CD14-positive monocyte (primary cell): ENCODE results near the gene ABAT. TPM values are rescaled to one million over a fixed set of nuclear protein-coding genes. Genes with fewer than 3 reads are reported as not detected.

Experiments used
- DNase-seq, 3 donors: peaks; one replicate each; pipeline ENCODE4 v3.0.0-alpha.2; 2011 to 2022
- H2AFZ ChIP-seq: 2 replicates; pipeline ENCODE4 v1.6.0; 2012; ENCODE audit warnings: mild to moderate bottlenecking, low read depth, low read length, inconsistent platforms; ENCODE audit not compliant: insufficient read depth, poor library complexity, severe bottlenecking
- H3K27ac ChIP-seq, 2 donors: 1 replicate in 1 of 2; 2 replicates in 1 of 2; pipeline ENCODE4 v1.5.1; 2012 to 2013; ENCODE audit warnings: low read length in 2 of 2, control low read depth in 1 of 2, inconsistent platforms in 1 of 2, low read depth in 1 of 2, mild to moderate bottlenecking in 1 of 2
- H3K27me3 ChIP-seq, 2 donors: one replicate each; pipeline versions ENCODE4 v1.6.0 to v1.6.1; 2011 to 2013; ENCODE audit warnings: low read length in 2 of 2; ENCODE audit not compliant: control insufficient read depth in 2 of 2, insufficient read depth in 2 of 2
- H3K36me3 ChIP-seq, 2 donors: replicated peaks in 1 of 2; 1 replicate in 1 of 2; 2 replicates in 1 of 2; pipeline versions ENCODE4 v1.5.1 to v1.6.1; 2012 to 2013; ENCODE audit warnings: low read length in 2 of 2, control low read depth in 1 of 2, inconsistent platforms in 1 of 2, mild to moderate bottlenecking in 1 of 2; ENCODE audit not compliant: insufficient read depth in 2 of 2, control insufficient read depth in 1 of 2
- H3K4me1 ChIP-seq, 2 donors: 1 replicate in 1 of 2; 2 replicates in 1 of 2; pipeline versions ENCODE4 v1.5.1 to v1.6.1; 2012 to 2013; ENCODE audit warnings: low read length in 2 of 2, control low read depth in 1 of 2, inconsistent platforms in 1 of 2, mild to moderate bottlenecking in 1 of 2, moderate library complexity in 1 of 2; ENCODE audit not compliant: insufficient read depth in 2 of 2, control insufficient read depth in 1 of 2
- H3K4me2 ChIP-seq: replicated peaks from 2 replicates; pipeline ENCODE3; 2012; ENCODE audit warnings: low read length, moderate library complexity, mild to moderate bottlenecking; ENCODE audit not compliant: poor library complexity, severe bottlenecking; ENCODE audit errors: extremely low read depth
- H3K4me3 ChIP-seq, 3 experiments: fragments of 200-600 bp in 1 of 3; sonication (generic) in 1 of 3; replicated peaks in 1 of 3; 1 replicate in 2 of 3; 2 replicates in 1 of 3; pipeline ENCODE4 v1.5.1; 2011 to 2013; ENCODE audit warnings: low read length in 3 of 3, mild to moderate bottlenecking in 3 of 3, control low read depth in 2 of 3, low read depth in 2 of 3, inconsistent platforms in 1 of 3, moderate library complexity in 1 of 3
- H3K79me2 ChIP-seq: 2 replicates; pipeline ENCODE4 v1.6.0; 2012; ENCODE audit warnings: mild to moderate bottlenecking, control low read depth, inconsistent platforms, low read length, moderate library complexity; ENCODE audit not compliant: insufficient read depth
- H3K9ac ChIP-seq: 2 replicates; pipeline ENCODE4 v1.6.0; 2017; ENCODE audit warnings: low read length, mild to moderate bottlenecking; ENCODE audit not compliant: insufficient read depth, poor library complexity, severe bottlenecking
- H3K9me3 ChIP-seq, 2 donors: replicated peaks in 1 of 2; 1 replicate in 1 of 2; 2 replicates in 1 of 2; pipeline versions ENCODE4 v1.5.1 to v1.6.1; 2012 to 2013; ENCODE audit warnings: low read length in 2 of 2, control low read depth in 1 of 2; ENCODE audit not compliant: control insufficient read depth in 1 of 2, insufficient read depth in 1 of 2
- H4K20me1 ChIP-seq: 2 replicates; pipeline ENCODE4 v1.6.0; 2012; ENCODE audit warnings: mild to moderate bottlenecking, low read length, control low read depth, moderate library complexity; ENCODE audit not compliant: insufficient read depth
- H3K27ac Mint-ChIP-seq, 7 donors: one replicate each; pipeline ENCODE4 v1.8.0; 2020; ENCODE audit warnings: mild to moderate bottlenecking in 7 of 7, mixed read lengths in 7 of 7, moderate library complexity in 6 of 7, inconsistent platforms in 2 of 7
- H3K27me3 Mint-ChIP-seq, 3 donors: one replicate each; pipeline ENCODE4 v1.8.0; 2021 to 2022; ENCODE audit warnings: low read depth in 3 of 3, mild to moderate bottlenecking in 3 of 3, mixed read lengths in 3 of 3, moderate library complexity in 3 of 3, inconsistent platforms in 1 of 3
- H3K36me3 Mint-ChIP-seq, 2 donors: one replicate each; pipeline ENCODE4 v1.8.0; 2020; ENCODE audit warnings: mixed read lengths in 2 of 2, inconsistent platforms in 1 of 2, mild to moderate bottlenecking in 1 of 2
- H3K4me1 Mint-ChIP-seq: one replicate; pipeline ENCODE4 v1.8.0; 2020; ENCODE audit warnings: mild to moderate bottlenecking, mixed read lengths
- H3K4me3 Mint-ChIP-seq, 2 donors: one replicate each; pipeline ENCODE4 v1.8.0; 2020; ENCODE audit warnings: mild to moderate bottlenecking in 2 of 2, mixed read lengths in 2 of 2, moderate library complexity in 1 of 2
- H3K9me3 Mint-ChIP-seq, 7 donors: one replicate each; pipeline ENCODE4 v1.8.0; 2020 to 2022; ENCODE audit warnings: mixed read lengths in 7 of 7, mild to moderate bottlenecking in 6 of 7, moderate library complexity in 6 of 7, inconsistent platforms in 2 of 7
- WGBS: methylation state at CpG from one replicate; pipeline ENCODE4 v1.1.5; 2013; ENCODE audit warnings: missing lambda C conversion rate; ENCODE audit not compliant: insufficient coverage; 5-methylcytosine and 5-hydroxymethylcytosine counted together
- intact Hi-C, 2 donors: fragments of 100-400 bp; cut with micrococcal nuclease; formaldehyde crosslinking; loops; one replicate each; pipeline versions ENCODE4 v1.15.0 to v1.15.1; 2023
- polyA plus RNA-seq, 3 donors: library from polyadenylated mRNA; depleted of rRNA in 1 of 3; unstranded in 2 of 3; stranded (reverse) in 1 of 3; fragments of 300-500 nt in 2 of 3; fragments of >200 nt in 1 of 3; fragmentation: Illumina TruSeq in 2 of 3; gene quantifications; 1 replicate in 2 of 3; 2 replicates in 1 of 3; pipeline ENCODE4 v1.2.3, GENCODE V29; 2012 to 2021
- TF ChIP-seq, protein P1 (sequence below): fragments of 200-600 bp; IDR thresholded peaks from one replicate; pipeline ENCODE4 v1.8.0; 2022; ENCODE audit warnings: antibody characterized with exemption, mild to moderate bottlenecking

ABAT gene
- polyA plus RNA-seq, 3 donors = 4.9 to 11.8 (median 8.7) TPM

DNA sequence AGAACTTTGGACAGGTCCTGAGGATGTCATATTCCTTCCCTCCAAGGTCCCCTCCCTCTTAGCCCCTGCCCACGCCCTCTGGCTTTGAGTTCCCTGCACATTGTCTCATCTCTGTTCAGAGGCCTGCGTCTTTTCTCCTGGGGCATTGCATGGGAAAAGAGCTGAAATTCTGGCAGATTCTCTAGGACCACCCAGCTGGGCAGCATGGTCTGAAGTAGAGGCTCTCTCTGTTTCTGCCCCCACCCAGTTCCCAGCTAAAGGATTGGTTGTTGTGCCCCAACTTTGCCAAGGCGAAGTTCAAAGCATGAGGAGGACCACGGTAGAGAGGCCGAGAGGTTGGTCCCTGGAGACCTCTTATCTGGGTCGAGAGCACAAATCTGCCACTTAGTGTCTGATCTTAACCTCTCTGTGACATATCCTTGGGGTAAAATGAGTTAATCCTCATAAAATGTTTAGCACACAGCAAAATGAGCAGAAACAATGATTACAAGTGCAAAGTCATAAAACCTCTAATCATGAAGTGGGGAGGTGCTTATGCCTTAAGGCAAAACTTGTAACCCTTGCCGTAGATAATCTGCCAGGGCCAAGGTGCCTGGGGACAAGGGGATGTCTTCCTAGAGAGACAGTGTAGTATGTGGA is 2.4 kb downstream of the ABAT start:
- H3K36me3 Mint-ChIP-seq = peaks cover 19 to 36% of the 10 kb centered on the region in 2 donors
- H3K9me3 ChIP-seq = peaks cover 0 to 6% of the 10 kb centered on the region in 2 donors
- H3K4me3 Mint-ChIP-seq = no peak overlapping the region
- H3K4me3 ChIP-seq = no peak overlapping the region
- H3K27ac ChIP-seq = no peak overlapping the region
- H3K27me3 Mint-ChIP-seq = peaks cover 4 to 10% (median 5%) of the 10 kb centered on the region in 3 donors
- no peak overlapping the region for H2AFZ ChIP-seq
- no peak for DNase-seq
- H3K9ac ChIP-seq = no peak overlapping the region
- peaks cover 10 to 14% of the 10 kb centered on the region in 2 donors for H3K4me1 ChIP-seq
- WGBS = 94% methylated on average over 5 of the region's 7 CpGs
- H3K4me2 ChIP-seq = no peak overlapping the region
- TF ChIP-seq, protein P1, sequence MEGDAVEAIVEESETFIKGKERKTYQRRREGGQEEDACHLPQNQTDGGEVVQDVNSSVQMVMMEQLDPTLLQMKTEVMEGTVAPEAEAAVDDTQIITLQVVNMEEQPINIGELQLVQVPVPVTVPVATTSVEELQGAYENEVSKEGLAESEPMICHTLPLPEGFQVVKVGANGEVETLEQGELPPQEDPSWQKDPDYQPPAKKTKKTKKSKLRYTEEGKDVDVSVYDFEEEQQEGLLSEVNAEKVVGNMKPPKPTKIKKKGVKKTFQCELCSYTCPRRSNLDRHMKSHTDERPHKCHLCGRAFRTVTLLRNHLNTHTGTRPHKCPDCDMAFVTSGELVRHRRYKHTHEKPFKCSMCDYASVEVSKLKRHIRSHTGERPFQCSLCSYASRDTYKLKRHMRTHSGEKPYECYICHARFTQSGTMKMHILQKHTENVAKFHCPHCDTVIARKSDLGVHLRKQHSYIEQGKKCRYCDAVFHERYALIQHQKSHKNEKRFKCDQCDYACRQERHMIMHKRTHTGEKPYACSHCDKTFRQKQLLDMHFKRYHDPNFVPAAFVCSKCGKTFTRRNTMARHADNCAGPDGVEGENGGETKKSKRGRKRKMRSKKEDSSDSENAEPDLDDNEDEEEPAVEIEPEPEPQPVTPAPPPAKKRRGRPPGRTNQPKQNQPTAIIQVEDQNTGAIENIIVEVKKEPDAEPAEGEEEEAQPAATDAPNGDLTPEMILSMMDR = no peak
- H3K27ac Mint-ChIP-seq = peak overlapping the region in 2 of 7 donors; percentile 61 to 62
- H3K79me2 ChIP-seq = no peaks in the 10 kb centered on the region
- H3K27me3 ChIP-seq = peaks cover 0 to 3% of the 10 kb centered on the region in 2 donors
- H3K4me1 Mint-ChIP-seq = peaks cover 13% of the 10 kb centered on the region
- peaks cover 4 to 9% (median 6%) of the 10 kb centered on the region in 7 donors for H3K9me3 Mint-ChIP-seq
- peaks cover 12% of the 10 kb centered on the region for H4K20me1 ChIP-seq
- intact Hi-C loops = loop anchor here (10.0 kb wide), 3 partner anchors 58 to 188 kb away; partner anchors contain the start of genes CARHSP1 (in 1 of the 2), PMM2 (in 1 of the 2) and TMEM186 (in 1 of the 2)
- H3K36me3 ChIP-seq = no peaks in the 10 kb centered on the region

DNA sequence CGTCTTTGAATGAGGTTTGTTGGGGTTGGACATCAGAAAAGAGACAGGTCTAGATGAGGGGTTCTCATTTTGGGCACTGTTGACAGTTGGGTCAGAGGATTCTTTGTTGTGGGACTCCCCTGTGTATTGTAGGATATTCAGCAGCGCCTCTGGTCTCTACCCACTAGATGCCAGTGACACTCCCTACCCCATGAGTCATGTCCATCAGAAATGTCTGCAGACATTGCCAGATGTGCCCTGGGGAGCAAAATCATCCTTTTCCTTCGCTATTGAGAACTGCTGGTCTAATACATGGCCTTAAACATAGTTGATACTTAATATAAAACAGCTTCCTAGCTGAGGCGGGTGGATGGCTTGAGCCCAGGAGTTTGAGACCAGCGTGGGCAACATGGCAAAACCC is 3.1 kb downstream of the ABAT start:
- H3K36me3 Mint-ChIP-seq = peaks cover 13 to 33% of the 10 kb centered on the region in 2 donors
- peaks cover 4 to 10% (median 5%) of the 10 kb centered on the region in 3 donors for H3K27me3 Mint-ChIP-seq
- no peak overlapping the region for H3K4me3 Mint-ChIP-seq
- TF ChIP-seq, protein P1 = no peak
- H3K9me3 Mint-ChIP-seq = peaks cover 4 to 9% (median 6%) of the 10 kb centered on the region in 7 donors
- H3K4me3 ChIP-seq = no peak overlapping the region
- H3K79me2 ChIP-seq = no peaks in the 10 kb centered on the region
- no peaks in the 10 kb centered on the region for H3K36me3 ChIP-seq
- peaks cover 12% of the 10 kb centered on the region for H4K20me1 ChIP-seq
- H3K4me2 ChIP-seq = no peak overlapping the region
- DNase-seq = no peak
- intact Hi-C loops = loop anchor here (10.0 kb wide), 3 partner anchors 57 to 187 kb away; partner anchors contain the start of genes CARHSP1 (in 1 of the 2), PMM2 (in 1 of the 2) and TMEM186 (in 1 of the 2)
- no peak overlapping the region for H3K9ac ChIP-seq
- peaks cover 0 to 3% of the 10 kb centered on the region in 2 donors for H3K27me3 ChIP-seq
- peaks cover 0 to 6% of the 10 kb centered on the region in 2 donors for H3K9me3 ChIP-seq
- H3K27ac Mint-ChIP-seq = peak overlapping the region in 1 of 7 donors; percentile 61
- H3K4me1 ChIP-seq = peaks cover 10 to 14% of the 10 kb centered on the region in 2 donors
- peaks cover 13% of the 10 kb centered on the region for H3K4me1 Mint-ChIP-seq
- H2AFZ ChIP-seq = no peak overlapping the region
- no peak overlapping the region for H3K27ac ChIP-seq
- WGBS = 100% methylated on average over 2 of the region's 5 CpGs
